B cell (primary cell): Measurements from ENCODE around the gene PLAC1. TPM values are rescaled to one million over a fixed set of nuclear protein-coding genes. Genes with fewer than 3 reads are reported as not detected.

Experiments
- ATAC-seq: fragments of 200-7000 bp; cut with Tn5 transposase; one replicate; pipeline ENCODE4 v1.10.0; 2021; ENCODE audit warnings: low read depth, mild to moderate bottlenecking, moderate number of reproducible peaks, moderate library complexity
- CTCF ChIA-PET: fragments of 350-600 bp; sonication (Branson Sonifier 250); formaldehyde crosslinking; loops from one replicate; lab custom pipeline; 2021; ENCODE audit warnings: antibody characterized with exemption, inconsistent platforms; lab: Charles Lee
- POLR2A ChIA-PET: fragments of 350-600 bp; sonication (Branson Sonifier 250); formaldehyde crosslinking; loops from one replicate; lab custom pipeline; 2021; ENCODE audit warnings: antibody characterized with exemption; lab: Charles Lee
- DNase-seq: peaks from one replicate; pipeline ENCODE4 v3.0.0; 2013
- H2AFZ ChIP-seq: 2 replicates; pipeline ENCODE4 v1.6.1; 2012; ENCODE audit warnings: mild to moderate bottlenecking, low read depth, low read length; ENCODE audit not compliant: insufficient read depth, poor library complexity, severe bottlenecking
- H3K27ac ChIP-seq, 2 donors: 1 replicate in 1 of 2; 2 replicates in 1 of 2; pipeline ENCODE4 v1.5.1; 2012 to 2013; ENCODE audit warnings: low read length in 2 of 2, mild to moderate bottlenecking in 2 of 2, moderate library complexity in 1 of 2
- H3K27me3 ChIP-seq, 4 experiments: fragments of 200-600 bp in 1 of 4; sonication (generic) in 1 of 4; replicated peaks in 1 of 4; 1 replicate in 2 of 4; 2 replicates in 2 of 4; pipeline versions ENCODE4 v1.6.1 to v1.7.0; 2013 to 2016; ENCODE audit warnings: low read length in 3 of 4, mild to moderate bottlenecking in 2 of 4, mixed read lengths in 1 of 4, moderate library complexity in 1 of 4; ENCODE audit not compliant: insufficient read depth in 4 of 4, control insufficient read depth in 3 of 4; ENCODE audit errors: control extremely low read depth in 1 of 4
- H3K36me3 ChIP-seq, 2 experiments: replicated peaks in 1 of 2; 1 replicate in 1 of 2; 2 replicates in 1 of 2; pipeline versions ENCODE4 v1.6.1 to v1.7.1; 2013; ENCODE audit warnings: low read length in 1 of 2; ENCODE audit not compliant: insufficient read depth in 2 of 2, control insufficient read depth in 1 of 2; ENCODE audit errors: control extremely low read depth in 1 of 2, extremely low read depth in 1 of 2
- H3K4me1 ChIP-seq, 2 donors: fragments of 200-600 bp in 1 of 2; sonication (generic) in 1 of 2; 1 replicate in 1 of 2; 2 replicates in 1 of 2; pipeline versions ENCODE4 v1.5.1 to v1.6.1; 2013 to 2017; ENCODE audit warnings: low read length in 2 of 2; ENCODE audit not compliant: control insufficient read depth in 2 of 2, insufficient read depth in 2 of 2
- H3K4me2 ChIP-seq: replicated peaks from 2 replicates; pipeline ENCODE3; 2012; ENCODE audit warnings: mild to moderate bottlenecking, low read depth, low read length; ENCODE audit not compliant: poor library complexity, severe bottlenecking
- H3K4me3 ChIP-seq, 5 experiments: fragments of 200-600 bp in 1 of 5; sonication (generic) in 1 of 5; 1 replicate in 3 of 5; 2 replicates in 2 of 5; pipeline versions ENCODE4 v1.5.1 to v1.7.0; 2011 to 2016; ENCODE audit warnings: low read length in 4 of 5, mild to moderate bottlenecking in 4 of 5, low read depth in 2 of 5, control low read depth in 1 of 5, moderate library complexity in 1 of 5; ENCODE audit not compliant: insufficient read depth in 1 of 5; ENCODE audit errors: control extremely low read depth in 1 of 5, extremely low read depth in 1 of 5
- H3K79me2 ChIP-seq: fragments of 200-600 bp; sonication (generic); one replicate; pipeline ENCODE4 v1.6.0; 2016; ENCODE audit warnings: low read length; ENCODE audit not compliant: control insufficient read depth, insufficient read depth
- H3K9ac ChIP-seq: fragments of 200-600 bp; sonication (generic); 2 replicates; pipeline ENCODE4 v1.6.1; 2017; ENCODE audit warnings: mild to moderate bottlenecking, low read length, moderate library complexity
- H3K9me3 ChIP-seq, 3 donors: one replicate each; pipeline versions ENCODE4 v1.6.1 to v1.7.1; 2013; ENCODE audit warnings: low read length in 2 of 3; ENCODE audit not compliant: control insufficient read depth in 2 of 3, insufficient read depth in 1 of 3; ENCODE audit errors: control extremely low read depth in 1 of 3
- H4K20me1 ChIP-seq: 2 replicates; pipeline ENCODE4 v1.6.0; 2012; ENCODE audit warnings: mild to moderate bottlenecking, low read length; ENCODE audit not compliant: insufficient read depth, control insufficient read depth, poor library complexity, severe bottlenecking
- H3K27ac Mint-ChIP-seq: one replicate; pipeline ENCODE4 v1.8.0; 2021; ENCODE audit warnings: mixed read lengths
- H3K27me3 Mint-ChIP-seq: one replicate; pipeline ENCODE4 v1.8.0; 2021; ENCODE audit warnings: mixed read lengths
- H3K4me1 Mint-ChIP-seq: one replicate; pipeline ENCODE4 v1.8.0; 2021; ENCODE audit warnings: mixed read lengths
- H3K4me3 Mint-ChIP-seq: one replicate; pipeline ENCODE4 v1.8.0; 2021; ENCODE audit warnings: mixed read lengths
- H3K9me3 Mint-ChIP-seq: one replicate; pipeline ENCODE4 v1.8.0; 2022; ENCODE audit warnings: mixed read lengths; ENCODE audit not compliant: insufficient read depth
- EZH2 ChIP-seq: IDR thresholded peaks from 2 replicates; pipeline ENCODE4 v1.6.1; 2012; ENCODE audit warnings: borderline replicate concordance, low read depth, mild to moderate bottlenecking, moderate library complexity, low read length; ENCODE audit not compliant: insufficient read depth, poor library complexity, severe bottlenecking
- WGBS: methylation state at CpG from one replicate; pipeline ENCODE4 v1.1.5; 2013; ENCODE audit warnings: missing lambda C conversion rate; ENCODE audit not compliant: insufficient coverage; 5-methylcytosine and 5-hydroxymethylcytosine counted together
- intact Hi-C: fragments of 100-400 bp; cut with micrococcal nuclease; formaldehyde crosslinking; loops from one replicate; pipeline ENCODE4 v1.10.0; 2022
- polyA plus RNA-seq: library from polyadenylated mRNA; depleted of rRNA; stranded (reverse); fragments of >200 nt; gene quantifications from 2 replicates; pipeline ENCODE4 v1.2.3, GENCODE V29; 2012
- total RNA-seq, 2 donors: library from RNA; stranded (reverse); fragments of 120-200 nt in 1 of 2; gene quantifications; 1 replicate in 1 of 2; 2 replicates in 1 of 2; pipeline versions ENCODE4 v1.2.3 to v1.2.4, GENCODE V29; 2013 to 2022
- TF ChIP-seq, protein P1 (sequence below): fragments of 200-600 bp; IDR thresholded peaks from one replicate; pipeline ENCODE4 v1.8.0; 2022; ENCODE audit warnings: antibody characterized with exemption, mild to moderate bottlenecking

PLAC1 gene
- total and polyA plus RNA-seq, 2 donors (not counting 1 experiment from before 2014, with no cell fraction given): not detected

DNA sequence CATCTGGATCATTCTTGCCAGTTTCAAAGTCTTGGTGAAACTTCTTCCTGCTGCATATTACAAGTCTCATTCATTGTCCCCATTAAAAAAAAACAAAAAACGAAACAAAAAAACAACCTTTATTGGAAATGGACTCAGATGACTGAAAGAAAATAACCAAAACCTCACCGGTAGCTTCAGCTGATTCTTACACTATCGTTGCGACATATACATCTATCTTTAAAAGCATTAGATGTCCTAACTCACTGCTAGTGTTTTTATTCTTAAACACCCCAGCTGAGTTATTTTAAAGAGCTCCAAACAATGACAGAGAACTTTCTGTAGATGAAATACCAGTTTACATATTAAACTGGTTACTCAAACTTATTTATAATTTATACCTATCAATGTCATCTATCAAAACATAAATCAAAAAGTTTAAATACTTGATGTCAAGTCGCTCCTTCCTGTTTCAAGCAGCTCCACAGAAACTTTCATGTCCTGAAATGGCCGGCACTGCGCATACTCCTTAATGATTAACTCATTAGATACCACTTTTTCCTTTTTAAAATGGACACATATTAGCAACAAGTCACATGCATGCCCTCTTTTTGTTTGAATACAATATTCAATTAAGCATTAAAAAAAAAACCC lies 111.1 kb downstream of the PLAC1 start:
- peaks cover 49% of the 10 kb centered on the region for H3K27me3 Mint-ChIP-seq
- 60% methylated on average over 1 of the region's 7 CpGs for WGBS
- CTCF ChIA-PET: no interaction called here

DNA sequence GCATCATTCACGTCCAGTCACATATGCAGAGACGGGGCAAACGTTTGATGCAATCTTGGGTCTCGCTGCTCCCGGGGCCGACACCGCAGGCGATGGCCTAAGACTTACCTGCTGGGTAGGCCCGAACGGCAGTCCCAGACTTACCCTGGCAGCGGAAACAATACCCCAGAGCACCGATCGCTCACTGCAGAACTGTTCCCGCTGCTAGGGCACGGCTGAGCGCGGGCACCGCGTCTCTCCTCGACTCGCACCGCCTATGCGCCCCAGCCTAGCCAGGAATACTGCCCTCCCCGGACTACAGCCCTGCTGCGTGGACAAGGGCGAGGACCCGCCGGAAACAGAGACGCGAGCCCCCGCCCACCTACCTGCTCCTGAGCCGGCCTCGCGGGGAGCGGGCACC lies 112.1 kb downstream of the PLAC1 start:
- no peak for ATAC-seq

More for the DNA sequence above, 111.1 kb downstream of the PLAC1 start:
- H3K27ac Mint-ChIP-seq: no peak overlapping the region
- H2AFZ ChIP-seq: no peak overlapping the region
- no peaks in the 10 kb centered on the region for H3K36me3 ChIP-seq
- H3K4me1 Mint-ChIP-seq: peaks cover 26% of the 10 kb centered on the region
- no peak overlapping the region for H3K27ac ChIP-seq
- no peaks in the 10 kb centered on the region for H3K9me3 Mint-ChIP-seq
- H3K79me2 ChIP-seq: no peaks in the 10 kb centered on the region
- peaks cover 0 to 19% (median 0%) of the 10 kb centered on the region in 3 donors for H3K9me3 ChIP-seq
- POLR2A ChIA-PET: no interaction called here
- DNase-seq: no peak
- no peaks in the 10 kb centered on the region for H4K20me1 ChIP-seq
- H3K27me3 ChIP-seq: peaks cover 0 to 64% (median 41%) of the 10 kb centered on the region in 4 experiments
- TF ChIP-seq, protein P1, sequence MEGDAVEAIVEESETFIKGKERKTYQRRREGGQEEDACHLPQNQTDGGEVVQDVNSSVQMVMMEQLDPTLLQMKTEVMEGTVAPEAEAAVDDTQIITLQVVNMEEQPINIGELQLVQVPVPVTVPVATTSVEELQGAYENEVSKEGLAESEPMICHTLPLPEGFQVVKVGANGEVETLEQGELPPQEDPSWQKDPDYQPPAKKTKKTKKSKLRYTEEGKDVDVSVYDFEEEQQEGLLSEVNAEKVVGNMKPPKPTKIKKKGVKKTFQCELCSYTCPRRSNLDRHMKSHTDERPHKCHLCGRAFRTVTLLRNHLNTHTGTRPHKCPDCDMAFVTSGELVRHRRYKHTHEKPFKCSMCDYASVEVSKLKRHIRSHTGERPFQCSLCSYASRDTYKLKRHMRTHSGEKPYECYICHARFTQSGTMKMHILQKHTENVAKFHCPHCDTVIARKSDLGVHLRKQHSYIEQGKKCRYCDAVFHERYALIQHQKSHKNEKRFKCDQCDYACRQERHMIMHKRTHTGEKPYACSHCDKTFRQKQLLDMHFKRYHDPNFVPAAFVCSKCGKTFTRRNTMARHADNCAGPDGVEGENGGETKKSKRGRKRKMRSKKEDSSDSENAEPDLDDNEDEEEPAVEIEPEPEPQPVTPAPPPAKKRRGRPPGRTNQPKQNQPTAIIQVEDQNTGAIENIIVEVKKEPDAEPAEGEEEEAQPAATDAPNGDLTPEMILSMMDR: no peak
- TF ChIP-seq EZH2: no peak
- no peak overlapping the region for H3K4me2 ChIP-seq
- intact Hi-C loops: no loop called here
- H3K4me3 ChIP-seq: no peak overlapping the region
- ATAC-seq: no peak
- H3K4me3 Mint-ChIP-seq: no peak overlapping the region
- H3K9ac ChIP-seq: no peak overlapping the region
- H3K4me1 ChIP-seq: peaks cover 30 to 32% of the 10 kb centered on the region in 2 donors

More for the DNA sequence above, 112.1 kb downstream of the PLAC1 start:
- H3K9me3 ChIP-seq: peaks cover 0 to 16% (median 0%) of the 10 kb centered on the region in 3 donors
- intact Hi-C loops: no loop called here
- CTCF ChIA-PET: no interaction called here
- no peak overlapping the region for H3K4me2 ChIP-seq
- no peak overlapping the region for H3K27ac ChIP-seq
- no peak overlapping the region for H2AFZ ChIP-seq
- H3K4me1 ChIP-seq: peaks cover 30 to 32% of the 10 kb centered on the region in 2 donors
- H3K9ac ChIP-seq: no peak overlapping the region
- Mint-ChIP-seq H3K27me3 (peaks cover 40% of the 10 kb centered on the region), H3K27ac (no peak overlapping the region), H3K4me3 (no peak overlapping the region), H3K9me3 (no peaks in the 10 kb centered on the region), H3K4me1 (peaks cover 26% of the 10 kb centered on the region)
- peaks cover 0 to 55% (median 36%) of the 10 kb centered on the region in 4 experiments for H3K27me3 ChIP-seq
- no peak overlapping the region for H3K4me3 ChIP-seq
- POLR2A ChIA-PET: interaction anchor here (0.6 kb wide), 1 partner anchor 55 kb away, joined by 3 read pairs; no protein-coding TSS in a partner anchor
- WGBS: 95% methylated on average over 29 of the region's 35 CpGs
- no peak for TF ChIP-seq EZH2
- no peak for DNase-seq
- H4K20me1 ChIP-seq: no peaks in the 10 kb centered on the region
- H3K79me2 ChIP-seq: no peaks in the 10 kb centered on the region
- H3K36me3 ChIP-seq: no peaks in the 10 kb centered on the region
